GM23248 (cell line): ENCODE measurements around the gene FGFR4.

ENCODE experiments used
- EZH2 ChIP-seq: fragments of 200-600 bp; sonication (generic); IDR thresholded peaks from 2 replicates; pipeline ENCODE4 v1.6.1; 2018; ENCODE audit warnings: antibody characterized with exemption, mild to moderate bottlenecking; ENCODE audit not compliant: insufficient read depth, poor library complexity, severe bottlenecking
- EZH2phosphoT487 ChIP-seq: fragments of 200-600 bp; sonication (generic); IDR thresholded peaks from 2 replicates; pipeline ENCODE4 v1.6.1; 2018; ENCODE audit warnings: antibody characterized with exemption, moderate library complexity, mild to moderate bottlenecking, low read depth; ENCODE audit not compliant: insufficient read depth

- TF ChIP-seq EZH2 (no peak), EZH2phosphoT487 (no peak)
Observed at GRCh38 chr5:177092178-177093081, 5.7 kb downstream of the FGFR4 start.
